ENCODE data around the gene SEMA4D.

SEMA4D gene

GRCh38 chr9:89501311-89501898, 3.5 kb upstream of the SEMA4D start:
- TF ChIP-seq CTCF (conservative IDR thresholded peaks at IDR 0.05): no peak
- no peak overlapping the region for H3K27ac ChIP-seq

GRCh38 chr9:89500008-89500407, 2.1 kb upstream of the SEMA4D start:
- no peak overlapping the region for H3K27ac ChIP-seq
- no peak for TF ChIP-seq CTCF (conservative IDR thresholded peaks at IDR 0.05)

- TF ChIP-seq CTCF (conservative IDR thresholded peaks at IDR 0.05): no peak
- H3K27ac ChIP-seq: peak overlapping the region; percentile 90
These were observed 1.1 kb upstream of the SEMA4D start for GRCh38 chr9:89498852-89499480.

- peak overlapping the region; percentile 90 for H3K27ac ChIP-seq
- TF ChIP-seq CTCF (conservative IDR thresholded peaks at IDR 0.05): no peak
These were observed 503 bp downstream of the SEMA4D start for GRCh38 chr9:89497257-89497963.

GRCh38 chr9:89496645-89497256, 1.2 kb downstream of the SEMA4D start:
- TF ChIP-seq CTCF (conservative IDR thresholded peaks at IDR 0.05): no peak
- peak overlapping the region; percentile 90 for H3K27ac ChIP-seq

- H3K27ac ChIP-seq: peak overlapping the region; percentile 90
- TF ChIP-seq CTCF (conservative IDR thresholded peaks at IDR 0.05): no peak
These were observed 1.9 kb downstream of the SEMA4D start for GRCh38 chr9:89495824-89496560.

- no peak for TF ChIP-seq CTCF (conservative IDR thresholded peaks at IDR 0.05)
- no peak overlapping the region for H3K27ac ChIP-seq
These were observed 3.7 kb downstream of the SEMA4D start for GRCh38 chr9:89494199-89494598.

Data from VCaP (cell line).